Amniotic epithelial cell (primary cell): ENCODE measurements around the gene SUMO1.
"Not testable (repeated sequence)": the region's sequence is repeated elsewhere in the genome, so short reads cannot be mapped to it uniquely, and the experiment has no call there.

Experiments used
- DNase-seq: peaks from one replicate; pipeline ENCODE4 v3.0.0-alpha.2; 2010; ENCODE audit warnings: low read depth

Gene SUMO1

DNA sequence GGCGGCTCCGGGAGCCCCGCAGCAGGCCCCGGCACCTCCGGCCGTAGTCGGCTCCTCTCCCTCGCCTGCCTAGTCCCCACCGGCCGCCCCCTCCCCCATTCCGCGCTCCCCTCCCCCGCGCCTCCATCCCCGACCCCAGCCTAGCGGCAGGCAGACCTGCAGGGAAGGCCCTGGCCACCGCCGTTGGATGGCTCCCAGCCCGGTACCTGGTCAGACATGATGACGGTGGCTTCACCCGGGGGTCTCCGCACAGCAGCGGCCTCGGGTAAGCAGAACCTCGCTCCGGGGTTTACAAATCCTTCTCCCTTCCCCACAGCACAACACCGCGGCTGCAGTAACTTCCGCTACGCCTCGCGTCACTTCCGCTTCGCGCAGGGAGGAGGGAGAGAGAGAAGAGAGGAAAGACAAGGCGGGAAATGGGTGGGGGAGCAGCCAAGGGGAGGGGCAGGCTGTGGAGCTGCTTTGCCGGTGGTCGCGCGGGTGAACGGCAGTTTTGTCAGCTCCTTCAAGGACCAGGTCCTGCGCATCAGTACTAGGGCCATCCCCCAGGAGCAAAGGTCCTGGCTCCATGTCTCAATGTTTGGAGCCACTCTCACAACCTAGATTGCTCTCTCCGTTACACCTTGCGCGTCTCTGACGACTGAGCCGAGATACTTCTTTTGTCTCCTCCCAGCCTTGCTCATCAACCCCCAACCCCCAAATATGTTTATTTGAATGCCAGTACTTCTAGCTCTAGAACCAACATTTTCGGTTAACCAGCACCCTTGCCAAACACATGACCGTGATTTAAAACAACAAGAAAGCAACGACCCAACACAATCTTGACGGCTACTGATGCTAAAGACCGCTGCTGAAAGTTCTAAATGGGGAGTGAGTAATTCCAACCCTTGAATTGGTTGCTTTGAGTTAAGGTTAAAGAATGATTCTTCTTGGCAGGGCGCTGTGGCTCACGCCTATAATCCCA is at the start of gene SUMO1:
TSS of gene SUMO1 (minus strand) at position 364 of the 964 bp plus-strand sequence. CDS start at position 218, 146 bp downstream.
- peak; percentile 86 for DNase-seq

GRCh38 chr2:202286595-202286994 is 48.2 kb upstream of the SUMO1 start:
- no peak for DNase-seq

DNA sequence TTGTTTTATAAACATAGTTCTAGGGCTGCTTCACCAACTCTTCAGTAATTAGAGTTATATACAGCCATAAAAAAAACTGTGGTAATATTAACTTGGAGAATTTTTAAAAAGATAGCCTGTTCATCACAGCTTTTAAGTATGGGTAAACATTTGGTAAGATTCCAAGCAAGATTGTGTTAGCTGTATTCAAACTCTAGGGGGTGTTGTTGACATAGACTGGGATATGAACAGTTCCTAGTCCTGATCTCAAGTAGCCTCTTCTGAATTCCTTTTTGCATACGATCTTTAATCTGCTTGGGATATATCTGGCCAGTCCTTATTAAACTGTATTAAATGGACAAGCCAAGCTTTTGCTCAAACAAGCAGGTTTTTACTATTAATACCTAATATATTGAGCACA is 40.5 kb upstream of the SUMO1 start:
- peak; percentile 79 for DNase-seq

- DNase-seq: peak; percentile 69
Measured at GRCh38 chr2:202278036-202278760, 39.8 kb upstream of the SUMO1 start.

DNA sequence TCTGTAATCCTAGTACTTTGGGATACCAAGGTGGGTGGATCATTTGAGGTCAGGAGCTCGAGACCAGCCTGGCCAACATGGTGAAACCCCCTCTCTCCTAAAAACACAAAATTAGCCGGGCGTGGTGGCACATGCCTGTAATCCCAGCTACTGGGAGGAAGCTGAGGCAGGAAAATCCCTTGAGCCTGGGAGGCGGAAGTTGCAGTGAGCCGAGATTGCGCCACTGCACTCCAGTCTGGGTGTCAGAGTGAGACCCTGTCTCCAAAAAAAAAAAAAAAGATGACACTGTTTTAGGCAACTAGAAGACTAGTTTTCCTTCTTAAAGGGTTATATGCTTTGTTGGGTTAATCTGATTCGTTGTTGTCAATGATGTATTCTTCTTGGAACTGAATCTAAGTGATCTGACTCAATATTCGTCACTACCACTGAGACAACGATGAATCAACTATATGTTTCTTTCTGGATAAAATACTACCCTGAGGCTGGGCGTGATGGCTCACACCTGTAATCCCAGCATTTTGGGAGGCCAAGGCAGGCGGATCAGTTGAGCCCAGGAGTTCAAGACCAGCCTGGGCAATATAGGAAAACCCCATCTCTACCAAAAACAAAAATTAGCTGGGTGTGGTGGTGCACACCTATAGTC is 37.8 kb upstream of the SUMO1 start:
- peak; percentile 55 for DNase-seq

DNA sequence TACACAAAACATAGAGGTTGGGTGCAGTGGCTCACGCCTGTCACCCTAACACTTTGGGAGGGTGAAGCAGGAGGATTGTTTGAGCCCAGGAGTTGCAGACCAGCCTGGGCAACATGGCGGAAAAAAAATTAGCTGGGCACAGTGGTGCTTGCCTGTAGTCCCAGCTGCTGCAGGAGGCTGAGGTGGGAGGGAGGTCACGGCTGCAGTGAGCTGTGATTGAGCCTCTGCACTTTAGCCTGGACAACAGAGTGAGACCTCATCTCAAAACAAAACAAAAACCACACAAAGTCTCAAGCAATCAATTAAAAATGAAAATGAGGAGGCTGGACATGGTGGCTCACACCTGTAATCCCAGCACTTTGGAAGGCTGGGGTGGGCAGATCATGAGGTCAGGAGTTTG is 32.1 kb upstream of the SUMO1 start:
- DNase-seq: no peak

DNA sequence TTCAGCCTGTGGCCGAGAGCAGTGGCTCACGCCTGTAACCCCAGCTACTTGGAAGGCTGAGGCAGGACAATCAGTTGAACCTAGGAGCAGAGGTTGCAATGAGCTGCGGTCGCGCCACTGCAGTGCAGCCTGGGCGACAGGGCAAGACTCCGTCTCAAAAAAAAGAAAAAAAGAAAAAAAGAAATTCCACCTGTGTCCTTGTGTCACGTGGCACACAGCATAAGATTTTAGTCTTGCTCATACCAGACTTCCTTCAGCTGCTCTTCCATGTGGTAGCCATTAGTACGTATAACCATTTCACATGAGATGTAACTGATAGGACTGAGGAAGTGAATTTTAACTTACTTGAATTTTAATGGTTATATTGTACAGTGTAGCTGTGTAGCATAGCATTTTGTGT is 31.2 kb upstream of the SUMO1 start:
- DNase-seq: no peak

- no peak for DNase-seq
Measured at GRCh38 chr2:202267495-202267894, 29.1 kb upstream of the SUMO1 start.

GRCh38 chr2:202265467-202266277 is 27.3 kb upstream of the SUMO1 start, which contains the start of gene NOP58:
TSS of gene NOP58 (plus strand) at chr2:202265763. CDS start at chr2:202265942, 179 bp downstream.
- DNase-seq: peak; percentile 94

DNA sequence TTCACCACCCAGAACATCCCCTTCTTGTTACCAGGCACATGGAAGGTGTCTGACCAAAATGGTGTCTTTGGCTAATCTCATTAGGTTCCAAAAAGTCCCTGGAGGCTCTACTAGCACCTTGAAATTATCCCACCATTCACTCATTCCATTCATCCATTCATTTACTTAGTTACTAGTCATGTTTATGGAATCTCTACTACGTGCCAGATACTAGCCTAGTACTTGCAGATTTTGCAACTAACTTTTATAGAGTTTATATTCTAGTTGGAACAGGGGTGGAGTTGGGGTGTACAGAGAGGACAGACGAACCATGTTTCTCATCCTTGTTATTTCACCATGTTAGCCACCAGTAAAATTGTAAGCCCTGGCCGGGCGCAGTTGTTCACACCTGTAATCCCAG is 23.1 kb upstream of the SUMO1 start:
- DNase-seq: no peak

DNA sequence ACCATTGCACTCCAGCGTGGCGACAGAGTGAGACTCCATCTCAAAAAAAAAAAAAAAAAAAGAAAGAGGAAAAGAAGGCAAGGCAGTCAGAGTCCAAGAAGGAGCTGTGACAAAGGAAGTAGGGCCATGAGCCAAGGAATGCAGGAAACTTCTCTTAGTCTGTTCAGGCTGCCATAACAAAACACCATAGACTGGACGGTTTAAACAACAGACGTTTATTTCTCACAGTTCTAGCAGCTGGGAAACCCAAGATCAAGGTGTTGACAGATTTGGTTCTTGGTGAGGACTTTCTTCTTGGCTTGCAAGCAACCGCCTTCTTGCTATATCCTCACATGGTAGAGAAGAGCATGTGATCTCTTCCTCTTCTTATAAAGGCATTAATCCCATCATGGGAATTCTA is 13.1 kb upstream of the SUMO1 start:
- DNase-seq: no peak

GRCh38 chr2:202249521-202250253 is 11.3 kb upstream of the SUMO1 start:
- DNase-seq: peak; percentile 32

- DNase-seq: not testable (repeated sequence)
Measured at GRCh38 chr2:202247710-202248109, 9.3 kb upstream of the SUMO1 start.

DNA sequence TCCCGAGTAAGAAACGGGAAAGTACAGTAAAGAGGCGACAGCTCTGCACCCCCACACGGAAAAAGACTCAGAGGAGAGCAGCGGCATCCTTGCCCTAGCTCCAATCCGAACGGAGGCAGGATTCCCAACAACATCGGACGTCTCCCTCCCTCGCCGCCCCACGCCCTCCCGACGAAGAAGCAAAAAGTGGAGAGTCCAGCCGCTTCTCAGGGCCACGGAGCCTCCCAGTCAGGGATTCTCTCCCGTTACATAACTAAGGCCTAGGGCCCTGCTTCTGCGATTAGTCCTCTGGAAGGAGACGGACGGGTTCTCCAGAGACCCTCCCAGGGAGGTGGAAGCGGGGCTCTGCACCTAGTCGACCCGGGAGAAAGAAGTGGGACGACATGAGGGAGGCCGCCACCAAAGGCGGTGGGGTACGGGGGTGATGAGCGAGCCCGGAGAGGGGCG is 587 bp downstream of the SUMO1 start:
- peak; percentile 53 for DNase-seq

GRCh38 chr2:202221873-202222272 is 16.5 kb downstream of the SUMO1 start:
- peak; percentile 60 for DNase-seq

DNA sequence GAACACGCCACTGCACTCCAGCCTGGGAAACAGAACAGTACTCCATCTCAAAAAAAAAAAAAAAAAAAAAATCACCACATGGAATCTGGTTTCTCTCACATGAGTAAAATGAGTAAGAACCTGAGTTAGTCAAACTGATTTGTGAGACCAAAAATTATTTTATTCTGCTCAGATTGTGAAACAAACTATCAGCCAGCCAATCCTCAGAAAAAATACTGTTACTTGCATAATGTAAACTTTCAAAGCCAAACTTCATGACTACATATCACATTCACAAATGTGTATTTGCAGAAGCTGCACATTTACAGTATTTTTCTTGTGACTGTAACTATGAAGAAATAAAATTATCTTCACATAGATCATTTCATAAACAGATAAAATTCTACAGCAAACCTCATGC is 23.2 kb downstream of the SUMO1 start:
- DNase-seq: peak; percentile 80

DNA sequence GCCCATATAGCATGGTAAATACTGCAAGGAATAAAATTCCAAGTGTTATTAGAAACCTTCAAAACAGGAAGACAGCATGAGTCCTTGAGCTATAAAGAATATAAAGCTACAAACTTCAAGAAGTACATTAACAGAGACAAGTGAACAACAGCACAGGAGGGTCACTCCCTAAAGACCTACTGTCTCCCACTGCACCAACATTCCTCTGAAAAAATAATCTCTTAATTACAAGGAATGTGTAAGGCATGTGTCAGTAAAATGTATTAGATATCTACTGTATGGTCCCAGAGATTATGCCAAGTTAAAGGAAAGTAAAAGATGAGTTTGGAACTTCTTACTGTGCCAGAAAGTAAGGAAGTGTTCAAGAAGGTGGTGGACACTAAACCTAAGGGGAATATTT is 29.9 kb downstream of the SUMO1 start:
- DNase-seq: no peak

GRCh38 chr2:202204855-202205254 is 33.5 kb downstream of the SUMO1 start:
- no peak for DNase-seq

DNA sequence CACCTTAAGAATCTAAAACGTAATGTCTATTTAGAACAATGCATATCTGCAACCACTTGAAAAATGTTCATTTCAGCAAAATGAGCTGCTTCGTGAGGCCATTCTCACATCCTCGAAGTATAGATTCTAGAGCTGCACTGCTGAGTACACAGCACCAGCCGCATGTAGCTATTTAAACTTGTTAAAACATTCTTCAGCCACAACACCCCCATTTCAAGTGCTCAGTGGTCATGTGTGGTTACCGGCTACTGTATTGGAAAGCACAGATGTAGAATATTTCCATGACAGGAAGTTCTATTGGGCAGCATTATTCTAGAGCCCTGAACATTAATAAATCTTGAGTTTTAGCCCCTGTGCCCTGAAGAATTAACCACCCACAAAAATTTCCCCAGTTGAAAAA is 35.0 kb downstream of the SUMO1 start:
- no peak for DNase-seq

- DNase-seq: no peak
Measured at GRCh38 chr2:202201220-202202160, 36.9 kb downstream of the SUMO1 start.
